GM12875 (cell line): ENCODE results near the gene VASP.

Experiments used
- H3K4me3 ChIP-seq: one replicate; pipeline ENCODE4 v1.5.1; 2011; ENCODE audit warnings: low read depth, low read length, control low read depth
- TF ChIP-seq, protein P1 (sequence below): IDR thresholded peaks from 2 replicates; pipeline ENCODE4 v1.5.1; 2011; ENCODE audit warnings: low read depth, mild to moderate bottlenecking, control low read depth, inconsistent platforms, low read length, moderate library complexity, borderline replicate concordance; ENCODE audit not compliant: insufficient read depth

Gene VASP

DNA sequence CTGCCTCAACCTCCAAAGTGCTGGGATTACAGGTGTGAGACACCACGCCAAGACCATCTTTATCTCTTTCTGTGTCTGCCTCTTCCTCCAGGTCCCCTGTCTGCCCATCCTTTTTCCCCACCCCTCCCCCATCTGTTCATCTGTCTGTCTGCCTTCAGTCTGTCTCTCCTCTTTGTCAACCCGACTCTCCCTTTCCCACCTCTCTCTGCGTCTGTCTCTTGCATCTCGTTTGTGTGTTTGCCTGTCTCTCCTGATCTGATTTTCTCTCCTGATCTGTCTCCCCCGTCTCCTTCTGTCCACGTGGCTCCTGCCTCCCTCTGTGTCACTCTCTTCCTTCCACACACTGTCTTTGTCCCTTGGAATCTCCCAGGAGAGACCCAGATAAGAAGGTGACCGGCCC, 10.0 kb downstream of the VASP start:
- no peak overlapping the region for H3K4me3 ChIP-seq
- TF ChIP-seq, protein P1, sequence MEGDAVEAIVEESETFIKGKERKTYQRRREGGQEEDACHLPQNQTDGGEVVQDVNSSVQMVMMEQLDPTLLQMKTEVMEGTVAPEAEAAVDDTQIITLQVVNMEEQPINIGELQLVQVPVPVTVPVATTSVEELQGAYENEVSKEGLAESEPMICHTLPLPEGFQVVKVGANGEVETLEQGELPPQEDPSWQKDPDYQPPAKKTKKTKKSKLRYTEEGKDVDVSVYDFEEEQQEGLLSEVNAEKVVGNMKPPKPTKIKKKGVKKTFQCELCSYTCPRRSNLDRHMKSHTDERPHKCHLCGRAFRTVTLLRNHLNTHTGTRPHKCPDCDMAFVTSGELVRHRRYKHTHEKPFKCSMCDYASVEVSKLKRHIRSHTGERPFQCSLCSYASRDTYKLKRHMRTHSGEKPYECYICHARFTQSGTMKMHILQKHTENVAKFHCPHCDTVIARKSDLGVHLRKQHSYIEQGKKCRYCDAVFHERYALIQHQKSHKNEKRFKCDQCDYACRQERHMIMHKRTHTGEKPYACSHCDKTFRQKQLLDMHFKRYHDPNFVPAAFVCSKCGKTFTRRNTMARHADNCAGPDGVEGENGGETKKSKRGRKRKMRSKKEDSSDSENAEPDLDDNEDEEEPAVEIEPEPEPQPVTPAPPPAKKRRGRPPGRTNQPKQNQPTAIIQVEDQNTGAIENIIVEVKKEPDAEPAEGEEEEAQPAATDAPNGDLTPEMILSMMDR: no peak

DNA sequence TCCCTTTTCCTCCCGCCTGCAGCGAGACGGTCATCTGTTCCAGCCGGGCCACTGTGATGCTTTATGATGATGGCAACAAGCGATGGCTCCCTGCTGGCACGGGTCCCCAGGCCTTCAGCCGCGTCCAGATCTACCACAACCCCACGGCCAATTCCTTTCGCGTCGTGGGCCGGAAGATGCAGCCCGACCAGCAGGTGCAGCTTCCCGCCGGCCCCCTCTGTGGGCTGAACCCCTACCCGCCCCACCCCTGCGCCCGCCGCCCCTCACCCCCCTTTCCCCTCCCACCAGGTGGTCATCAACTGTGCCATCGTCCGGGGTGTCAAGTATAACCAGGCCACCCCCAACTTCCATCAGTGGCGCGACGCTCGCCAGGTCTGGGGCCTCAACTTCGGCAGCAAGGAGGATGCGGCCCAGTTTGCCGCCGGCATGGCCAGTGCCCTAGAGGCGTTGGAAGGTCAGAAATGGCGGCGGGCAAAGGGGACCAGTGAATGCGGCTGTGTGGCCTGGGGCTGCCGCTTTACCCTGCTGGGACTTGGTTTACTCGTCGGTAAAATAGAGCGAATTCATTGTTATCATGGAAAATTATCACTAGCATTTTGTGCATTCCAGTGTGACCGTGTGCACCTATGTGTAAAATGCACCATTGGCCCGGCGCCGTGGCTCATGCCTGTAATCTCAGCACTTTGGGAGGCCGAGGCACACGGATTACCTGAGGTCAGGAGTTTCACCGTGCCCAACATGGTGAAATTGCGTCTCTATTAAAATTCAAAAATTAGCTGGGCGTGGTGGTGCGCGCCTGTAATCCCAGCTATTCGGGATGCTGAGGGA, 10.6 kb downstream of the VASP start:
- TF ChIP-seq, protein P1: no peak
- no peak overlapping the region for H3K4me3 ChIP-seq

DNA sequence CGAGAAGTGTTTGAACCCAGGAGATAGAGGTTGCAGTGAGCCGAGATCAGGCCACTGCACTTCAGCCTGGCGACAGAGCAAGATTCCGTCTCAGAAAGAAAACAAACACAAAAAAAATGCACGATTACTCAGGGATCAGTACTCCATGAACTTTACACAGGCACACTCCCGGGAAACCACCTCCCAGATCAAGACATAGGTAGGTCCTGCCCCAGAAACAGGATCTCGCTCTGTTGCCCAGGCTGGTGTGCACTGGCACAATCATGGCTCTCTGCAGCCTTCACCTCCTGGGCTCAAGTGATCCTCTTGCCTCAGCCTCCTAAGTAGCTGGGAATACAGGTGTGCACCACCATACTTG, 11.2 kb downstream of the VASP start:
- no peak overlapping the region for H3K4me3 ChIP-seq
- TF ChIP-seq, protein P1: no peak

DNA sequence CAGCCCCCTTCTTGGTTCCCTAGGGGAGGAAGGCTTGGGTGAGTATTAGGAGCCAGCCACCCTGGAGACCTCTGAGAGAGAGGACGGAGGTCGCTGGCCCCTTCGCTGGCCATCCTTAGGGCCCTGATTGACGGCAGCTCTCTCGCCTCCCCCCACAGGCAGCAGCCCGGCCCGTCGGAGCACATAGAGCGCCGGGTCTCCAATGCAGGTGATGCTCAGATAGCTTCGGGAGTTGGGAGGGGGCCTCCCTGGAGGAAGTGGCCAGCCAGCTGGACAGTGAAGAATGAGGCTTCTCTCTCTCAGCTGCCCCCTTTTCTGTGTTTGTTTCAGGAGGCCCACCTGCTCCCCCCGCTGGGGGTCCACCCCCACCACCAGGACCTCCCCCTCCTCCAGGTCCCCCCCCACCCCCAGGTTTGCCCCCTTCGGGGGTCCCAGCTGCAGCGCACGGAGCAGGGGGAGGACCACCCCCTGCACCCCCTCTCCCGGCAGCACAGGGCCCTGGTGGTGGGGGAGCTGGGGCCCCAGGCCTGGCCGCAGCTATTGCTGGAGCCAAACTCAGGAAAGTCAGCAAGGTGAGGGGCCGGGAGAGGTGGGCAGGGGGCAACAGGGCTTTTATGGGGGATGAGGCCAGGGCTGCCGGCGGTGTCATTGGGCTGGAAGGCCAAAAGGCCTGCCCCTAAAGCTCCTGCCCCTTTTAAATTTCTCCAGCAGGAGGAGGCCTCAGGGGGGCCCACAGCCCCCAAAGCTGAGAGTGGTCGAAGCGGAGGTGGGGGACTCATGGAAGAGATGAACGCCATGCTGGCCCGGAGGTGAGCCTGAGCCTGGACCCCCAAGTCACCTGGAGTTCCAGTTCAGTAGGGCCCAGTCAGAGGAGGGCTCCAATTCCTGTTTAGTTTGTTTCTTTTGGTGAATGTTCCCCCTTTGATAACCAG, 15.0 kb downstream of the VASP start:
- TF ChIP-seq, protein P1: no peak

DNA sequence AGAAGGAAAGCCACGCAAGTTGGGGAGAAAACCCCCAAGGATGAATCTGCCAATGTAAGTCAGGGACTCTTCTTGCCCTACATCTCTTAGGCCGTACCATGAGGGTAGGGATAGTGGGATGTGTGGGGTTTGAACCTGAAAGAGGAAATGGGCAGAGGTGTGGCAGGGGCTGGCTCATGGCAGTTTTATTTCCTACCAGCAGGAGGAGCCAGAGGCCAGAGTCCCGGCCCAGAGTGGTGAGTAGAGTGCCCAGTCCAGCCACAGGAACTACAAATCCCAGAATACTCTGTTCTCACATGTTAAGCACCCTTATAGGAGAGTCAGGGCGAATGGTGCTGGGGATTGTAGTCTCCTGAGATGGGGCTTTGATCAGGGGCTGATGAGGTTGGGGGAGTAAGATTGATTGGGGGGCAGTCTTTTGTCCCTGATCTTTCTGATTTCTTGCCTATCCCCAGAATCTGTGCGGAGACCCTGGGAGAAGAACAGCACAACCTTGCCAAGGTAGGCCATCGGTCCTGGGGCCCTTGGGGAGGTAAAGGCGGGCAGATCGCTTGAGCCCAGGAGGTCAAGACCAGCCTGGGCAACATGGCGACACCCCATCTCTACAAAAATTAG, 16.5 kb downstream of the VASP start:
- no peak overlapping the region for H3K4me3 ChIP-seq
- TF ChIP-seq, protein P1: peak; percentile 76; the same call in 1 of the 2 replicates

More for the DNA sequence above, 15.0 kb downstream of the VASP start:
- no peak overlapping the region for H3K4me3 ChIP-seq

DNA sequence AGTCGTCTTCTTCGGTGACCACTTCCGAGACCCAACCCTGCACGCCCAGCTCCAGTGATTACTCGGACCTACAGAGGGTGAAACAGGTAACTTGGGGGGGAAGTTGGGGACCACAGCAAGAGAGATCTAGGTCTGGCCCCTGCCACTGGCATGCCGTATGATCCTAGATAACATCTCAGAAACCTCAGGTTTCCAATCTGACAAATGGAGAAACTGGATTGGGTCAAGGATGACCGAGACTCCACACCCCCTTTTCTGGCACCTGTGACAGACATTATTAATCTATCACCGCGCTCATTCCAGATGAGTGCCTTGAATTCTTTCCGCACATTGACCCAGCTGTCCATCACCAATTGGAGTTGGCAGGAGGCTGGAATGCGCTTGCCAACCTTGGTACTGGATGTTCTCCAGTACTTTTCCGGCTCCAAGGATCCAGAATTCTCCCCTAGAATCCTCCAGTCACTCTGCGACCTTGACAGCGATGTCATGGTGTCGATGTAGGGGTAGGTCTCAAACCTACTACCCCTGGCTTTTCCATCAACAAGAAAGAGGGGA, 17.4 kb downstream of the VASP start:
- TF ChIP-seq, protein P1: no peak

More for the DNA sequence above, 17.4 kb downstream of the VASP start:
- H3K4me3 ChIP-seq: no peak overlapping the region
